Heart left ventricle (tissue), 13 donors: ENCODE measurements around the gene ACSBG1.

Experiments
- CTCF ChIP-seq, 12 donors: fragments of 200-600 bp; sonication (generic) in 4 of 12; IDR thresholded peaks; one replicate each; pipeline versions ENCODE4 v1.5.0 to v1.8.0; 2018 to 2022; ENCODE audit warnings: antibody characterized with exemption in 12 of 12, mild to moderate bottlenecking in 5 of 12
- POLR2A ChIP-seq, 2 donors: fragments of 450-650 bp; IDR thresholded peaks; one replicate each; pipeline ENCODE4 v1.6.1; 2017; ENCODE audit warnings: antibody characterized with exemption in 2 of 2, mild to moderate bottlenecking in 2 of 2, moderate library complexity in 2 of 2
- donor health status: ischemic (EF 13 %, LVEDD 7.1; RV severe dilation, severe dysfunction).
- donor health status: DM: no; HTN: yes; CAD: no.
- donor health status: DM: no; HTN: no; CAD: no.
- donor health status: ischemic (EF 25% LVEDD 6.9; RV normal size, moderate dysfunction).
- donor health status: ischemic (EF 25% LVEDD 5.7; RV mildly dilated, moderate dysfunction).
- donor health status: ischemic (EF 35%, LVEDD 5.7; RV mildly dilated, moderate dysfunction).
- donor health status: nonischemic (EF 11% LVEDD 7.7; RV severe dilation, severe dysfunction).
- donor health status: DM: yes; HTN: yes; CAD: no.
- donor health status: PGD.
- donor health status: ischemic (EF 29% LVEDD 5.4; RV normal size, mild dysfunction).
- donor health status: nonischemic (EF 23%, LVEDD 6.1; RV moderate dilation, normal function).

- TF ChIP-seq POLR2A (IDR thresholded peaks at IDR 0.05) (no peak), CTCF (IDR thresholded peaks at IDR 0.05) (no peak)
Observed at GRCh38 chr15:78193731-78194567, 40.4 kb downstream of the ACSBG1 start.
